Measurements from ENCODE around the gene CPA1. TPM values are rescaled to one million over a fixed set of nuclear protein-coding genes. Genes with fewer than 3 reads are reported as not detected.

Gene CPA1
- polyA plus RNA-seq, 1 experiment = 0.10 TPM

GRCh38 chr7:130384371-130384801, 4.1 kb downstream of the CPA1 start:
- DNase-seq (ENCODE audit: low read depth) = no peak
- CTCF ChIA-PET = interaction anchor here (0.7 kb wide), 1 partner anchor 19 kb away, joined by 3 read pairs; no protein-coding TSS in a partner anchor
- H3K36me3 ChIP-seq (ENCODE audit: control insufficient read depth, insufficient read depth, low read length) = no peaks in the 10 kb centered on the region
- TF ChIP-seq CTCF (IDR thresholded peaks at IDR 0.05; ENCODE audit: insufficient read depth, low read depth, low read length) = no peak
- POLR2A ChIA-PET = no interaction called here
- no peak overlapping the region for H3K4me3 ChIP-seq (ENCODE audit: low read depth, low read length)
- no peaks in the 10 kb centered on the region for H3K27me3 ChIP-seq (ENCODE audit: control insufficient read depth, insufficient read depth, low read length)

- CTCF ChIA-PET = no interaction called here
Observed at GRCh38 chr7:130384841-130385599, 4.7 kb downstream of the CPA1 start.

GRCh38 chr7:130385600-130386066, 5.3 kb downstream of the CPA1 start:
- Histone ChIP-seq H3K4me3 (ENCODE audit: low read depth, low read length) (no peak overlapping the region), H3K36me3 (ENCODE audit: control insufficient read depth, insufficient read depth, low read length) (no peaks in the 10 kb centered on the region), H3K27me3 (ENCODE audit: control insufficient read depth, insufficient read depth, low read length) (no peaks in the 10 kb centered on the region)
- POLR2A ChIA-PET = no interaction called here
- no peak for TF ChIP-seq CTCF (IDR thresholded peaks at IDR 0.05; ENCODE audit: insufficient read depth, low read depth, low read length)
- DNase-seq (ENCODE audit: low read depth) = no peak
- CTCF ChIA-PET = no interaction called here

More at GRCh38 chr7:130384841-130385599, 4.7 kb downstream of the CPA1 start:
- TF ChIP-seq CTCF (IDR thresholded peaks at IDR 0.05; ENCODE audit: insufficient read depth, low read depth, low read length) = no peak
- Histone ChIP-seq H3K27me3 (ENCODE audit: control insufficient read depth, insufficient read depth, low read length) (no peaks in the 10 kb centered on the region), H3K36me3 (ENCODE audit: control insufficient read depth, insufficient read depth, low read length) (no peaks in the 10 kb centered on the region), H3K4me3 (ENCODE audit: low read depth, low read length) (no peak overlapping the region)
- DNase-seq (ENCODE audit: low read depth) = no peak
- POLR2A ChIA-PET = no interaction called here

GRCh38 chr7:130386876-130387275, 6.6 kb downstream of the CPA1 start:
- Histone ChIP-seq H3K36me3 (ENCODE audit: control insufficient read depth, insufficient read depth, low read length) (no peaks in the 10 kb centered on the region), H3K4me3 (ENCODE audit: low read depth, low read length) (no peak overlapping the region), H3K27me3 (ENCODE audit: control insufficient read depth, insufficient read depth, low read length) (no peaks in the 10 kb centered on the region)
- no peak for DNase-seq (ENCODE audit: low read depth)
- POLR2A ChIA-PET = no interaction called here
- CTCF ChIA-PET = no interaction called here
- no peak for TF ChIP-seq CTCF (IDR thresholded peaks at IDR 0.05; ENCODE audit: insufficient read depth, low read depth, low read length)

- H3K4me3 ChIP-seq (ENCODE audit: low read depth, low read length) = no peak overlapping the region
- no peak for TF ChIP-seq CTCF (IDR thresholded peaks at IDR 0.05; ENCODE audit: insufficient read depth, low read depth, low read length)
- CTCF ChIA-PET = no interaction called here
Observed at GRCh38 chr7:130387306-130387627, 7.0 kb downstream of the CPA1 start.

More at GRCh38 chr7:130387306-130387627, 7.0 kb downstream of the CPA1 start:
- DNase-seq (ENCODE audit: low read depth) = no peak
- POLR2A ChIA-PET = no interaction called here
- H3K27me3 ChIP-seq (ENCODE audit: control insufficient read depth, insufficient read depth, low read length) = no peaks in the 10 kb centered on the region
- H3K36me3 ChIP-seq (ENCODE audit: control insufficient read depth, insufficient read depth, low read length) = no peaks in the 10 kb centered on the region

All from BJ (cell line).